Stimulated activated CD8-positive, alpha-beta memory T cell treated with anti-CD3 and anti-CD28 coated beads, Interleukin-15, amount 100 ng/mL, for 4 hours (primary cell): ENCODE results near the gene CHRNA4.

ENCODE experiments used
- DNase-seq, 2 donors: peaks; one replicate each; pipeline ENCODE4 v3.0.0-alpha.2; 2020; ENCODE audit warnings: low read depth in 2 of 2

The CHRNA4 gene

DNA sequence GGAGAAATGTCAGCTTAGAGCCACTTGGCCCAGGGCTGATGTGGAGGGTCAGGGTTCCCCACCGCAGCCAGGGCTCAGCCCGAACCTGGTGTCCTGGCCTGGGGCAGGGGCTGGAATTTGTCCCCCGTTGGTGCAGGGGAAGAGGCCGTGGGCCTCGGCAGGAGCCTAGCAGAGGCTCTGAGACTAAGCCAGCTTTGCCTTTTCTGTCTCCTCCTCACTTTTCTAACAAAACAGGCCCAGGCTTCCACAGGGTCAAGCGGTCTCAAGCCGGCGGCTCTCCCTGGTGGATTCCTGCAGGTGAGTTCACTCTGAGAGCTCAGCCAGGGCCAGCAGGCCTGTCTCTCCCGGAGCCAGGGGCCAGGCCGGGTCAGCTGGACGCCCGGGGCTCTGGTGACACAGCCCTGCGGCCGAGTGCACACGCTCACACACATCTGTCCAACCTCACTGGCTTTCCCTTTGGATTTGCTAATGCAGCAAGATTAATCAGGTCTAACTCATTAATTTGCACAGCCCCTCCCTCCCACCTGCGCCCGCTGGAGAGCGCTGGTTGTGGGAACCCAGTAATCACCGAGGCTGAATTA, 2.9 kb upstream of the CHRNA4 start:
- no peak for DNase-seq

GRCh38 chr20:63363013-63363957, 2.1 kb upstream of the CHRNA4 start:
- no peak for DNase-seq

DNA sequence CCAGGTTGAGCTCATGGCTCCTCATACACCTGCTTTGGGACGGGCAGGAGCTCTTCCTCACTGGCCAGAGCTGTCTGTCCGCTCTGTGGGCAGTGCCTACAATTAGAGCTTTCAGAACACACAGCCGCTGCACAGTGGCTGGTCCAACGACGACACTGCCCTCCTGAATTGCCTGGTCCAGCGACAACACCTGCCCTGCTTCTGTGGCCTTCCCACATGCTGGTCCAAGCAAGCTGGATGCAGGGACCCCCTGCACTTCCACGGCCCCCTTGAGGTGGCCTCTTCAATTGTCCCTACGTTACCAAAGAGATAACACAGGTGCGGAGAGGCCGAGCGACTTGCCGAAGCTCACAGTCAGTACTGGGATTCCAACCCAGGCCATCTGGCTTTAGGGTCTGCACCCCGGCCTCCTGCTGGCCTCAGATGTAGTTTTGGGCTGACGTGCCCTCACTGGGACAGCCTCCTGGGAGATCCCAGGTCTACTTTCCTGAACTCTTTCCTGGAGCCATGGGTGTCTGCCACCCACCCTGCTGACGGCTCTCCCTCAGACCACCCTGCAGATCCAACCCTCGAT, 1.4 kb upstream of the CHRNA4 start:
- no peak for DNase-seq

DNA sequence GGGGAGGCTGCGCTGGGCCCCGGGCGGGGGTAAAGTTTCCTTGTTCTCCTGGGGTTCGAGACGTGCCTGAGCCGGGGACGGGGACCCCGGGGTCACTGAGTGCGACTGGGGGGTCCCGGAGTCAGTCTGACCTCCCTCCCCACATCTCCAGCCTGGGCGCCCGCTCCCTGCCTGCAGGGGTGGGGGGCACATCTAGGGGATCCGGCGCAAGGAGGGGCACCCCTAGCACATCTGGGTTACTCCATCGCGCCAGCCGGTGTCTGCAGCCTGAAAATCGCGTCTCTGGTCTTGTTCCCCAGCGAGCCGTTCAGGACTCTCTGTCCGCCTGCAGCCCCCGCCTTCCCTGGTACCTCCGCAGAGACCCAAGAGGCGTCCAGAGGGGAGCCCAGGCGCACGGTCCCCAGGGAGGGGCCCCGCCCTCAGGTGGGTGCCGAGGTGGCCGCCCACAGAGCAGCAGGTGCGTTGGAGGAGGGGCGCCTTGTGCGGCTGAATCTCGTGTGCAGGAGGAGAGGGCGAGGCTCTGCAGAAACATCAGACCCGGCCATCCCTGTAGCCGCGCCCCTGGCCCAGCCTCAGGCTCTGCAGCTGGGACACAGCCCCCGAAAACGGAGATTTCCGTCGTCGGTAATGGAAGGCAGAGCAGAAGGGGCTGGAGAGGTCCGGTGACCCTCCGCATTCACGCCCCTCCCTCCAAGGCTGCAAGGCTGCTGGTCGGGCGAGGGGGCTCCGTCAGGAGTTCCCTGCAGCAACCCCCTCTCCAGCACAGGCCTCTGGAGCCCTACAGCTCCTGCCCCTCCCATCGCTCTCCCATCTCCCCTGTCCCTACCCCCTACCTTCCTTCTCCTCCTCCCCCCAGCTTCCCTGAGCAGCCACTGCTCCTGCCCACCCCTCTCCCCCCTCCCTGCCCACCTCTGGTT, 628 bp upstream of the CHRNA4 start:
- DNase-seq: no peak

DNA sequence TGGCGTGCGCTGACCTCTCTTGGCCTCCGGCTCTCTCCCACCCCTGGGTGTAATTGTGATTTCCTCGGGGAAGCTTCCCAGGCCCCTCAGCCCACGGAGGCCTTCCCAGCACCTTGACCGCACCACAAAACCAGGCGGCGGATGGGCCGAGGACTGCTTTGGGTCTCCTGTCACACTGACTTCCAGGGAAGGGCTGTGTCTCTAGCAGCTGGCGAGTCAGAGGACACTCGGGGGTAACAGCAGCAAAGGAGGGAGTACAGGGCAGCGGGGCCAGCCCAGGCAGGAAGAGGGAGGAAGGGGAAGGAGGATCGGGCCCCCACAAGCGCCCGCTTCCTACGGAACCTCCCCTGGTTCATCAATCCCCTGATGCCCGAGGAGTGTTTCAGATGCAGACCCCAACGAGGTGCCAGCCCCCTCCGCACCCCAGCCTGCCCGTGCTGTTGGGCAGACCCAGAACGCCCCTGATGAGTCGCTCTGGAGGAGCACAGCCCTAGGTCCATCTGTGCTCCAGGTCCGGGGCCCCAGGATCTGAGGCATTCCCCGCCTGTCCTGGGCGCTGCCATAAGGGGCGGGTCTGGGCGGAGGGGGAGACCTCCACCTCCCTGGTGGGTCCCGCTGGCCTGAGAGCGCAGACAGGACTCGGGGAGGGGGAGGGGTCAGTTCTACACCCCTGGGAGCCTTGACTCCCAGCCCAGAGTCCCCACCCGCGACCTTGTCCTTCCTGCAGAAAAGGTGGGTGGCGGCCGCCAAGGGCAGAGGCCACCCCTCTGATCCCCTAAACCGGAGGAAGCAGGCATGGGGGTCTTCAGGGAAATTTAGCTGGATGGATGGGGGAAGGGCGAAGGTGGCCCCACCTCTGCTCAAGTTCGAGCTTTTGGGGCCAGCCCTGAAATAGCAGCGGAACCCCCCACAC, 956 bp downstream of the CHRNA4 start:
- no peak for DNase-seq

DNA sequence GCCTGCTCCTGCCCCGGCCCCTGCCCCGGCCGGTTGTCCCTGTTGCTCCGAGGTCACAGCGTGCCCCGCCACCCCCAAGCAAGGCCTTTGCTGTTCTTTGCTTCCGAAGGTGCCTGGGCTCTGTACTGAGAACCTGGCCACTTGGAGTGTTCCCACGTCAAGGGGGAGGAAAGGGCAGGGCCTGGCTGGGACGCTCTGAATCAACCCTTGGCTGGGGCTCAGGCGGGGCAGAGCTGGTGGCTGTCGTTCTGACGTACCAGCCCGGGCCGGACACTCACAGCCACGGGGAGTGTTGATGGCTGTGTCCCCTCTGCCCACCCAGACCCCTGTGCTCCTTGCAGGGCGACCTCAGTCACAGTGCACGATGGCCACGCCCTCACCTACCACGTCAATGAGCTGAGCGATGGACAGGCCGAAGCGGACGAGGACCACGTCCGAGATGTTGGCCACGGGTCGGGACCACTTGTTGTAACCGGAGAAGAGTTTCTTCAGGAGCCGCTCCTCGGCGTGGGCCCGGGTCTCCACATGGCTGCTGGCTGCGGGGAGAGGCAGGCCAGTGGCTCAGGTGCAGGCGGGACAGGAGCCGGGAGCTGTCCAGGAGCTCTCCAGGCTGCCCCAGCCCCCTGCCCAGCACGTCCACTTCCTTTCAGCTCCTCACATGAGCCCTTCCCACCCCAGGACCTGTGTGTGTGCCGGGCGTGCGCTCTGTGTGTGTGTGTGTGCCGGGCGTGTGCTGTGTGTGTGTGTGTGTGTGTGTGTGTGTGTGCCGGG, 1.8 kb downstream of the CHRNA4 start:
- no peak for DNase-seq

DNA sequence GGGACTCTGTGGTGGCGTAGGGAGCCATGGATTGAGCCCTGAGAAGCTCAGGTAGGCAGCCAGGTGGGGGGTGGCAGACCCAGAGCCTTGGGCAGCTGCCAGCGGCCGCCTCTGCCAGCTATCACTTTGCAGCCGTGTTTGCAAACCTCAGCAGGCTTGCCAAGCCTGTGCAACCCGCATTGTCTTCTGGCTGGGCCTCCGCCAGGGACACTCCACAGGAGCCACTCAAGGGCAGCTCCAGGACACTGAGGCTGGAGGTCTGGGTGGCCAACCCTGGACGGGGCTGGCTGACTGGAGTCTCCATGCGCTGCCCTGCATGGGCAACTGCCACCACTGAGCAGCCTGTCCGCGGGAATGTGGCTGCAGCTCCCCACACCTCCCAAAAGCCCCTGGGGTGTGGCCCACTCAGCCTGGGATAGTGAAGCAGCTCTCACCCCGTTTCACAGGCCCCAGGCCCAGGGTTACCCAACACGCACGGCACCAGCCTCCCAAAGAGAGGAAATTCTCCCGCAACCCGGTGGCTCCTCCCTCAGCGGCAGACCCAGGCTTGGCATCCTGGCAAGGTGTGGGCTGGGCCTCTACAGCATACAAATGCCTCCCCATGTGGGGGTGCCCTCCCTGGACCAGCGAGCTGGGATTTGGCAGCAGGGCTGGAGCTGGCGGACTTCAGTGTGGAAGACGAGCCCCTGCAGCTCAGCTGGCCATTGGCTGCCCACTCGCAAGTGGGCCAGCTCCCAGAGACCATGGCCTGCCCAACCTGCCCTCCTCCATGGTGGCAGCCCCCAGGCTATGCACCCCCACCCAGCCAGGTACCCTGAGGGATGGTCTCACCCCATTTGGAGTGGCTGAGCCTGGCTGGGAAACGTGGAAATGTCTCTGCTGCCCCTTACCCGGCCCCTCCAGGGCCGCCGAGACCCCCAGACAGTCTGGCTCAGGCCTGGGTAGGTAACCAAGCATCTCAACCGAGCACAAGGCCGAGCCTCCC, 2.9 kb downstream of the CHRNA4 start:
- DNase-seq: no peak

DNA sequence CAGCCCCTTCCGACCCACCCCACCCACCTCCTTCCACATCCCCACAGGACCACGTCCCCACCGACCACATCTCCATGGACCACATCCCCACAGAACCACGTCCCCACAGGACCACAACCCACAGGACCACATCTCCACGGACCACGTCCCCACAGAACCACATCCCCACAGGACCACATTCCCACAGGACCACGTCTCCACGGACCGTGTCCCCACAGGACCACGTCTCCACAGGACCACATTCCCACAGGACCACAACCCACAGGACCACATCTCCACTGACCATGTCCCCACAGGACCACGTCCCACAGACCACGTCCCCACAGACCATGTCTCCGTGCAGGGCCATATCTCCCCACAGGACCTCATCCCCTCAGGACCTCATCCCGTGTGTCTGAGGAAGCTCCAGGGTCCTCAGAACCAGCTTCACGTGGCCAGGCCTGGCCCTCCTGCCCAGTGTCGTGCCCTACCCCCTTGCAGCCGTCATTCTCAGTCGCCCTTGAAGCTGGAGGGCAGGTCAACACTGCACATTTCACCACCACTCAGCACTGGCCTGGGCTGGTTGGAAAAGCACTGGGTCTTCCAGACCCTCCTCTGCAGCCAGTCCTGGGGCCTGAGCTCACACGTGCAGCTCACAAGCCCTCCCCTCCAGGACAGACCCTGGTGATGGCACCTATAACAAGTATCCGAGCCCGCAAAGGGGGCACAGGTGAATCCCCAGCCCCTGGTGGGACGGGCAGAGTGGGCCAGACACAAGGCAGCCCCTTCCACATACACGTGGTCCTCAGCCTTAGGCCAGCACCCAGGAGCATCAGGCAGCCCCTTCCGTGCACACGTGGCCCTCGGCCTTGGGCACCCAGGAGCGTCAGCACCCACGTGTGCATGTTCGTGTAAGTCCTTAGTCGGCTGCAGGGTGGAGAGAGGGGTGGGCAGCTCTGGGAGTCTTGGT, 3.9 kb downstream of the CHRNA4 start:
- DNase-seq: no peak

DNA sequence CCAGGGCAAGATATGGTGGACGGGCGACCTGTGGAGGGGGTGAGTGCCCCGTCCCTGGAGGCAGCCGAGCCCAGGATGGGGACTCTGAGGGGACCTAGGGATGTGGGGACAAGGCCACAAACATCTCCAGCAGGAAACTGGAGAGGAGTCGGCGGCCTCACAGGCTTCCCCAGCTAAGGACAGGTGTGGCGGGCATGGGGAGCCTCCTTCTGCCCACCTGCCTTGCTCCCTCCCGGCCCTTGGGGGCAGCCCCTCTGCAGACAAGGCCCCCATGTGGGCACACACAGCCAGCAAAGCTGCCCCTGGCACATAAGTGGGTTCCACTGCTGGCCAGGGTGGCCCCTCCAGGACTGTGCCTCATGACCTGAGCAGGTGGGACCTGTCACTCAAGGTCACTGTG, 4.6 kb downstream of the CHRNA4 start:
- no peak for DNase-seq

GRCh38 chr20:63355781-63356295, 5.3 kb downstream of the CHRNA4 start:
- DNase-seq: no peak

DNA sequence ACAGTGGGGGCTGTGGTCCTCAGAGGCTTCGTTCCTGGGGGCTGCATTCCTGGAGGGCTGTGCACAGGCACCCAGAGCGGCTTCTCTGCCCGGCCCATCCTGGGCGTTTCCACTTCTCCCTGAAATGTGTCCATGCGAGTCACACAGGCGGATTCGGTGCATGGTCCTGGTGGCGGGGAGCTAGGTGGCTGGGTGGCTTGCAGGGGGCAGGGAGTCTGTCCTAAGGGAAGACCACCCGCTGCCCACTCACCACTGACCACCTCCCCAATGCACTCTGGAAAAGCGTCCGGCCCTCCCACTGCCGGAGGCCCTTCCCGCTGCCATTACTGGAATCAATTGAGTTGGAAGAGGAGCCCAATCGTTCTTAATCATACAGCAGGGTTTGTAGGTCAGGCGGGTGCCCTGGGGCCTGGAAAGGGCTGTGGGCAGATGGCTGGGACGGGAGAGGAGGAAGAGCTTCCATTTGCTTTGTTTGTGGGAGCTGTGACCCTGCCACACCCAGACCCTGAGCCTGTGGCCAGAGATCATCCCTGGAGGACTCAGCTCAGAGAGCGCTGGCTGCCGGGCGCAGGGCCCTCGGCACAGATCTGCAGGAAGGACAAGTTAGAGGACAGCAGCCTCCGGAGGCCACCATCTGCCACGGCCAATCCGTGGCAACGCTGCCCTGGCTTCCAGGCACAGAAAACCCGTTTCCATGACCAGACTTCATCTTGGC, 6.4 kb downstream of the CHRNA4 start:
- no peak for DNase-seq

- no peak for DNase-seq
Measured at GRCh38 chr20:63352811-63353221, 8.3 kb downstream of the CHRNA4 start.

DNA sequence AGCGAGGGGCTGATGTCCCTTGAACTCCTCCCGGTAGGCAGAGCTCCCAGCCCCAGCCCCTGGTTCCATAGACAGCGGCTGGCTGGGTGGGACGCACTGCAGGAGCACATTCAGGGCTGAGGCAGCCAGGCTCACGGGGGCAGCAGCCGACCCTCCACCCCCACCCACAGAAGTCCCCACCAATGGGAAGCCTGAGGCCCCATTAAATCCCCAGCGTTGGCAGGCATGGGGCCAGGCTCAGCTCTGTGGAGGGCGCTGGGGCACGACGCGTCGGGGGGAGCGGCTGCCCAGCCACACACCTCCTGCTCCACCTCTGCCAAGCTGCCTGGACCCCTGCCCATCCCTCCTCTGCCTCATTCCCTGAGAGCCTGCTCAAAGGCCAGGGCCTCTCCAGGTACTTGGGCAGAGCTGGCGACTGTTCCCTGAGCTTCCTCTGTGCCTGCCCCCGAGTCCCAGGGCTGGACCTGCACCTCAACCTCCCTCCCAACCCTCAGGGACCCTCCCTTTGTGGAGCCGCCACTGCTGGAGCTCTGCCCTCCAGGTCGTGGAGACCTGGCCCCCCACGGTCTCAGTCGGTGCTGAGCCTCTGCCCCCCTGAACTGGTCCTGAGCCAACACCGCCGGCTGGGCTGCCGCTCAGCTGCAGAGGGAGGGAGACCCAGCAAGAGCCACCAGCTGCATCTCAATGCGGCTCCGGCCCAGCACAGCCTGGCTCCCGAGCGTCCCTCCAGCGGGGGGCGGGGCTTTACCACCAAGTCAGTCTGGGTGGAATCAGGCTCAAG, 9.1 kb downstream of the CHRNA4 start:
- DNase-seq: no peak

DNA sequence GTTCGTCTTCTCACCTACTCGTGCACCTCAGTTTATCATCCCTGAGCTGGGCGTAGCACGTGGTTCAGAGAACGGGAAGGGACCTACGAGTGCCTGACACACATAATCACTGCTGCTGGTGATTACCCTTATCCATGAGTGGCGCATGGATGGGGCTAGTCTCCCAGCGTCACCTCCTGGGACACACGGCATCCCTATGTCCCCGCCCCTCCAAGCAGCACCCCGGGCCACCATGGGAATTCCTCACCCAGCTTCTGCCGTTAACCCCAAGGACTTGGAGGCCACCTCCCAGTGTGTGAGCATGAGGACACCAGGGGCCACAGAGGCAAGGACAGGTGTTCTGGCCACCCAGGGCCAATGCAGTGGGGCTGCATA, 9.8 kb downstream of the CHRNA4 start:
- DNase-seq: no peak

GRCh38 chr20:63350597-63351325, 10.4 kb downstream of the CHRNA4 start:
- DNase-seq: no peak
